HUES6 (cell line): ENCODE results near the gene CLDN3.
"Not testable (repeated sequence)": the region's sequence is repeated elsewhere in the genome, so short reads cannot be mapped to it uniquely, and the experiment has no call there.

Source experiments
- H3K27ac ChIP-seq: 2 replicates; pipeline ENCODE4 v1.7.0; 2013; ENCODE audit warnings: low read depth, mild to moderate bottlenecking, low read length, inconsistent platforms
- H3K27me3 ChIP-seq: 2 replicates; pipeline ENCODE4 v1.6.1; 2013; ENCODE audit warnings: low read length; ENCODE audit not compliant: control insufficient read depth, insufficient read depth
- H3K36me3 ChIP-seq: 2 replicates; pipeline ENCODE4 v1.6.1; 2013; ENCODE audit warnings: low read length; ENCODE audit not compliant: control insufficient read depth, insufficient read depth
- H3K4me1 ChIP-seq: 2 replicates; pipeline ENCODE4 v1.6.1; 2013; ENCODE audit warnings: low read length; ENCODE audit not compliant: control insufficient read depth, insufficient read depth
- H3K4me3 ChIP-seq: 2 replicates; pipeline ENCODE4 v1.5.1; 2013; ENCODE audit warnings: low read depth, low read length
- H3K9ac ChIP-seq: one replicate; pipeline ENCODE4 v1.6.1; 2013; ENCODE audit warnings: mild to moderate bottlenecking, low read length
- H3K9me3 ChIP-seq: 2 replicates; pipeline ENCODE4 v1.6.1; 2013; ENCODE audit warnings: low read depth, low read length; ENCODE audit not compliant: control insufficient read depth, insufficient read depth

CLDN3 gene

GRCh38 chr7:73797176-73797575 is 27.1 kb upstream of the CLDN3 start:
- not testable (repeated sequence) for H3K36me3 ChIP-seq, H3K4me1 ChIP-seq, H3K4me3 ChIP-seq, H3K27me3 ChIP-seq, H3K9me3 ChIP-seq, H3K27ac ChIP-seq, H3K9ac ChIP-seq

DNA sequence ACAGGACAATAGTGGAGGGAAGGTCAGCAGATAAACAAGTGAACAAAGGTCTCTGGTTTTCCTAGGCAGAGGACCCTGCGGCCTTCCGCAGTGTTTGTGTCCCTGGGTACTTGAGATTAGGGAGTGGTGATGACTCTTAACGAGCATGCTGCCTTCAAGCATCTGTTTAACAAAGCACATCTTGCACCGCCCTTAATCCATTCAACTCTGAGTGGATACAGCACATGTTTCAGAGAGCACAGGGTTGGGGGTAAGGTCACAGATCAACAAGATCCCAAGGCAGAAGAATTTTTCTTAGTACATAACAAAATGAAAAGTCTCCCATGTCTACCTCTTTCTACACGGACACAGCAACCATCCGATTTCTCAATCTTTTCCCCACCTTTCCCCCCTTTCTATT is 26.6 kb upstream of the CLDN3 start:
- H3K4me3 ChIP-seq, H3K27ac ChIP-seq, H3K36me3 ChIP-seq, H3K9ac ChIP-seq, H3K9me3 ChIP-seq, H3K27me3 ChIP-seq, H3K4me1 ChIP-seq: not testable (repeated sequence)

- H3K4me1 ChIP-seq, H3K36me3 ChIP-seq, H3K9ac ChIP-seq, H3K4me3 ChIP-seq, H3K27ac ChIP-seq, H3K27me3 ChIP-seq, H3K9me3 ChIP-seq: not testable (repeated sequence)
These were observed 25.1 kb upstream of the CLDN3 start for GRCh38 chr7:73795188-73795587.

DNA sequence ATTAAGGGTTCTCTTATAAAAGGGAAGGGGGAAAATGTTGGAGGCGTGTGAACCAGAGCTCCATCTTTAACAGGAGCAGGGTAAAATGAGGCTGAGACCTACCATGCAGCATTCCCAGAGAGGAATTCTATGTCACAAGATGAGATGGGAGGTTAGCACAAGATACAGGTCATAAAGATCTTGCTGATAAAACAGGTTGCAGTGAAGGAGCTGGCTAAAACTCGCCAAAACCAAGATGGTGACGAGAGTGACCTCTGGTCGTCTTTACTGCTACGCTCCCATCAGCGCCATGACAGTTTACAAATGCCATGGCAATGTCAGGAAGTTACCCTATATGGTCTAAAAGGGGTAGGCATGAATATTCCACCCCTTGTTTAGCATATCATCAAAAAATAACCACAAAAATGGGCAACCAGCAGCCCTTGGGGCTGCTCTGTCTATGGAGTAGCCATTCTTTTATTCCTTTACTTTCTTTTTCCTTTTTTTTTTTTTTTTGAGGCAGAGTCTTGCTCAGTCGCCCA is 21.2 kb upstream of the CLDN3 start:
- not testable (repeated sequence) for H3K27ac ChIP-seq, H3K36me3 ChIP-seq, H3K4me3 ChIP-seq, H3K4me1 ChIP-seq, H3K27me3 ChIP-seq, H3K9me3 ChIP-seq, H3K9ac ChIP-seq

GRCh38 chr7:73789051-73789450 is 19.0 kb upstream of the CLDN3 start:
- Histone ChIP-seq H3K9ac (no peak overlapping the region), H3K9me3 (0 out of 2 replicates have a peak, but pooled peaks cover 3% of the 10 kb centered on the region), H3K36me3 (no peaks in the 10 kb centered on the region), H3K27me3 (no peaks in the 10 kb centered on the region), H3K4me1 (no peaks in the 10 kb centered on the region), H3K4me3 (no peak overlapping the region), H3K27ac (no peak overlapping the region)

DNA sequence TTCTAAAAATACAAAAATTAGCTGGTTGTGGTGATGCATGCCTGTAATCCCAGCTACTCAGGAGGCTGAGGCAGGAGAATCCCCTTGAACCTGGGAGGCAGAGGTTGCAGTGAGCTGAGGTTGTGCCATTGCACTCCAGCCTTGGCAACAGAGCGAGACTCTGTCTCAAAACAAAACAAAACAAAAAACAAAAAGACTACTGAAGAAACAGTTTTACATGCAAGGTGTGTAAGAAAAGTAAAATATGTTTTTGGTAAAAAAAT is 17.6 kb upstream of the CLDN3 start:
- not testable (repeated sequence) for H3K27me3 ChIP-seq, H3K9me3 ChIP-seq, H3K4me3 ChIP-seq, H3K4me1 ChIP-seq, H3K36me3 ChIP-seq, H3K9ac ChIP-seq, H3K27ac ChIP-seq

- H3K4me1 ChIP-seq: no peaks in the 10 kb centered on the region
- H3K9ac ChIP-seq: no peak overlapping the region
- H3K9me3 ChIP-seq: peaks cover 7% of the 10 kb centered on the region
- no peaks in the 10 kb centered on the region for H3K27me3 ChIP-seq
- no peaks in the 10 kb centered on the region for H3K36me3 ChIP-seq
- H3K4me3 ChIP-seq: no peak overlapping the region
- H3K27ac ChIP-seq: no peak overlapping the region
These were observed 16.5 kb upstream of the CLDN3 start for GRCh38 chr7:73786588-73786987.

GRCh38 chr7:73779517-73779916 is 9.4 kb upstream of the CLDN3 start:
- no peak overlapping the region for H3K4me3 ChIP-seq
- H3K9me3 ChIP-seq: peaks cover 4% of the 10 kb centered on the region
- no peaks in the 10 kb centered on the region for H3K4me1 ChIP-seq
- no peak overlapping the region for H3K27ac ChIP-seq
- H3K27me3 ChIP-seq: no peaks in the 10 kb centered on the region
- no peak overlapping the region for H3K9ac ChIP-seq
- H3K36me3 ChIP-seq: no peaks in the 10 kb centered on the region

GRCh38 chr7:73778801-73779389 is 8.8 kb upstream of the CLDN3 start:
- H3K9me3 ChIP-seq: peaks cover 4% of the 10 kb centered on the region
- H3K4me1 ChIP-seq: no peaks in the 10 kb centered on the region
- H3K9ac ChIP-seq: no peak overlapping the region
- H3K4me3 ChIP-seq: no peak overlapping the region
- H3K27ac ChIP-seq: no peak overlapping the region
- no peaks in the 10 kb centered on the region for H3K27me3 ChIP-seq
- no peaks in the 10 kb centered on the region for H3K36me3 ChIP-seq

DNA sequence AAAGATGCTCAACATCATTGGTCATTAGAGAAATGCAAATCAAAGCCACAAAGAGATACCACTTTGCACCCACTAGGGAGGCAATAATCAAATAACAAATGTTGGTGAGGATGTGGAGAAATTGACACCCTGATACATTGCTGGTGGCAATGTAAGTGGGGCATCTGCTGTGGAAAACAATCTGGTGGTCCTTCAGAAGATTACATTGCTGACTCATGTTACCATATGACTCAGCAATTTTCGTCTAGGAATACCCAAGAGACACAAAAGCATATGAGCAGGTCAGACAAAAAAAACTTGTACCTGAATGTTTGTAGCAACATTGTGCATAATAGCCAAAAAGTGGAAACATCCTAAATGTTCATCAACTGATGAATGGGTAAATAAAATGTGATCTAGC is 4.9 kb upstream of the CLDN3 start:
- no peaks in the 10 kb centered on the region for H3K36me3 ChIP-seq
- peaks cover 19% of the 10 kb centered on the region; the same call in 1 of the 2 replicates for H3K27me3 ChIP-seq
- H3K4me1 ChIP-seq: no peaks in the 10 kb centered on the region
- H3K9me3 ChIP-seq: no peaks in the 10 kb centered on the region
- H3K27ac ChIP-seq: no peak overlapping the region
- H3K4me3 ChIP-seq: no peak overlapping the region
- H3K9ac ChIP-seq: no peak overlapping the region

DNA sequence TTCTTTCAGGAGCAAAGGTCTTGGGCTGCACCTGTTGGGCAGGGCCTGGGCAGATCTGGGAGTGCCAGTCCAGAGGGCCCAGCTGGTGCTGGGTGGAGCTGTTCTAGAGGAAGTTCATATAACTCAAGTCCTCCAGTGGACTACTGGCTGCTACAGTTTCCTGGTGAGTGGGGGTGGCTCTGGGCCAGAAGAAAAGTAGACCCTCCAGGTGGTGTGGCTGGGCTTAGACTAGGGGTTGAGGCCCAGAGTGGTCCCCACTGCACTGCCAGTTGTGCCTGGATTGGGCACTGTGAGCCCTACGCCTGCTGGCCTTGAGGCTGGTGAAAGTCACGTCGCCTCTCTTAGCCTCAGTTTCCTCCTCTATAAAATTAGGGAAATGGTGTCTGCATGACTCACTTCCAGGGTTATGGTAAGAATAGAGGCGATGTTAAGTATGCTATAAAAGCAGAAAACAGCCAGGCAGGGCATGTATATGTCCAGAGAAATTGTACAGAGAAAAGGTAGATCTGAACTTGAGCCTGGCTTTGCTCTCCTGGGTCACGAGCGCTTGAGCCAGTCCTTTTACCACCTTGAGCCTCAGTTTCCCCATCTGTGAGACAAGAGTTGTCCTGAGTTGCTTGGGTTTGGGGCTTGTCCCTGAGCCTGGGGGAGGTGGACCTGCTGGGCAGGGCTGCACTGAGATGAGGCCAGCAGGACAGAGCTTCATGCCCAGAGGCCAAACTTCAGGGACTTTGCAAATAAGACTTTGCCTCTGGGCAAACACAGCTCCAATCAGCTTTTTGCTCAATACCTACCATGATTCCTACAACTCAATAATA is 3.8 kb upstream of the CLDN3 start:
- Histone ChIP-seq H3K27ac (no peak overlapping the region), H3K36me3 (no peaks in the 10 kb centered on the region), H3K4me1 (peaks cover 9% of the 10 kb centered on the region; the same call in 1 of the 2 replicates), H3K4me3 (no peak overlapping the region), H3K27me3 (peaks cover 29% of the 10 kb centered on the region; the same call in 1 of the 2 replicates), H3K9ac (no peak overlapping the region), H3K9me3 (no peaks in the 10 kb centered on the region)
